ENCODE data around the gene RFLNA. TPM values are rescaled to one million over a fixed set of nuclear protein-coding genes. Genes with fewer than 3 reads are reported as not detected.

RFLNA gene
- total and polyA plus RNA-seq, 2 experiments from 2014 or later: 3.9 to 20.4 TPM

DNA sequence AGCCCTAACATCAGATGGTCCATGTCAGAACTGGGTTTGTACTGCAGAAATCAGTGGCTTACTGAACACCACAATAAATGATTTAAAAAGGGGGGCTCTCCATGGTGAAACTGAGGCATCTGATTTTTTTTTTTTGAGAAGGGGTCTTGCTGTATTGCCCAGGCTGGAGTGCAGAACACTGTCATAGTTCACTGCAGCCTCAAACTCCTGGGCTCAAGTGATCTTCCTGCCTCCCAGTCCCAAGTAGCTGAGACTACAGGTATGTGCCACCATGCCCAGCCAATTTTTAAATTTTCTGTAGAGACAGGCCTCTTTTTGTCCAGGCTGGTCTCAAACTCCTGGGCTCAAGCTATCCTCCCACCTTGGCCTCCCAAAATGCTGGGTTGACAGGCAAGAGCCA is 57.4 kb downstream of the RFLNA start (continued):
- TF ChIP-seq, protein P1, sequence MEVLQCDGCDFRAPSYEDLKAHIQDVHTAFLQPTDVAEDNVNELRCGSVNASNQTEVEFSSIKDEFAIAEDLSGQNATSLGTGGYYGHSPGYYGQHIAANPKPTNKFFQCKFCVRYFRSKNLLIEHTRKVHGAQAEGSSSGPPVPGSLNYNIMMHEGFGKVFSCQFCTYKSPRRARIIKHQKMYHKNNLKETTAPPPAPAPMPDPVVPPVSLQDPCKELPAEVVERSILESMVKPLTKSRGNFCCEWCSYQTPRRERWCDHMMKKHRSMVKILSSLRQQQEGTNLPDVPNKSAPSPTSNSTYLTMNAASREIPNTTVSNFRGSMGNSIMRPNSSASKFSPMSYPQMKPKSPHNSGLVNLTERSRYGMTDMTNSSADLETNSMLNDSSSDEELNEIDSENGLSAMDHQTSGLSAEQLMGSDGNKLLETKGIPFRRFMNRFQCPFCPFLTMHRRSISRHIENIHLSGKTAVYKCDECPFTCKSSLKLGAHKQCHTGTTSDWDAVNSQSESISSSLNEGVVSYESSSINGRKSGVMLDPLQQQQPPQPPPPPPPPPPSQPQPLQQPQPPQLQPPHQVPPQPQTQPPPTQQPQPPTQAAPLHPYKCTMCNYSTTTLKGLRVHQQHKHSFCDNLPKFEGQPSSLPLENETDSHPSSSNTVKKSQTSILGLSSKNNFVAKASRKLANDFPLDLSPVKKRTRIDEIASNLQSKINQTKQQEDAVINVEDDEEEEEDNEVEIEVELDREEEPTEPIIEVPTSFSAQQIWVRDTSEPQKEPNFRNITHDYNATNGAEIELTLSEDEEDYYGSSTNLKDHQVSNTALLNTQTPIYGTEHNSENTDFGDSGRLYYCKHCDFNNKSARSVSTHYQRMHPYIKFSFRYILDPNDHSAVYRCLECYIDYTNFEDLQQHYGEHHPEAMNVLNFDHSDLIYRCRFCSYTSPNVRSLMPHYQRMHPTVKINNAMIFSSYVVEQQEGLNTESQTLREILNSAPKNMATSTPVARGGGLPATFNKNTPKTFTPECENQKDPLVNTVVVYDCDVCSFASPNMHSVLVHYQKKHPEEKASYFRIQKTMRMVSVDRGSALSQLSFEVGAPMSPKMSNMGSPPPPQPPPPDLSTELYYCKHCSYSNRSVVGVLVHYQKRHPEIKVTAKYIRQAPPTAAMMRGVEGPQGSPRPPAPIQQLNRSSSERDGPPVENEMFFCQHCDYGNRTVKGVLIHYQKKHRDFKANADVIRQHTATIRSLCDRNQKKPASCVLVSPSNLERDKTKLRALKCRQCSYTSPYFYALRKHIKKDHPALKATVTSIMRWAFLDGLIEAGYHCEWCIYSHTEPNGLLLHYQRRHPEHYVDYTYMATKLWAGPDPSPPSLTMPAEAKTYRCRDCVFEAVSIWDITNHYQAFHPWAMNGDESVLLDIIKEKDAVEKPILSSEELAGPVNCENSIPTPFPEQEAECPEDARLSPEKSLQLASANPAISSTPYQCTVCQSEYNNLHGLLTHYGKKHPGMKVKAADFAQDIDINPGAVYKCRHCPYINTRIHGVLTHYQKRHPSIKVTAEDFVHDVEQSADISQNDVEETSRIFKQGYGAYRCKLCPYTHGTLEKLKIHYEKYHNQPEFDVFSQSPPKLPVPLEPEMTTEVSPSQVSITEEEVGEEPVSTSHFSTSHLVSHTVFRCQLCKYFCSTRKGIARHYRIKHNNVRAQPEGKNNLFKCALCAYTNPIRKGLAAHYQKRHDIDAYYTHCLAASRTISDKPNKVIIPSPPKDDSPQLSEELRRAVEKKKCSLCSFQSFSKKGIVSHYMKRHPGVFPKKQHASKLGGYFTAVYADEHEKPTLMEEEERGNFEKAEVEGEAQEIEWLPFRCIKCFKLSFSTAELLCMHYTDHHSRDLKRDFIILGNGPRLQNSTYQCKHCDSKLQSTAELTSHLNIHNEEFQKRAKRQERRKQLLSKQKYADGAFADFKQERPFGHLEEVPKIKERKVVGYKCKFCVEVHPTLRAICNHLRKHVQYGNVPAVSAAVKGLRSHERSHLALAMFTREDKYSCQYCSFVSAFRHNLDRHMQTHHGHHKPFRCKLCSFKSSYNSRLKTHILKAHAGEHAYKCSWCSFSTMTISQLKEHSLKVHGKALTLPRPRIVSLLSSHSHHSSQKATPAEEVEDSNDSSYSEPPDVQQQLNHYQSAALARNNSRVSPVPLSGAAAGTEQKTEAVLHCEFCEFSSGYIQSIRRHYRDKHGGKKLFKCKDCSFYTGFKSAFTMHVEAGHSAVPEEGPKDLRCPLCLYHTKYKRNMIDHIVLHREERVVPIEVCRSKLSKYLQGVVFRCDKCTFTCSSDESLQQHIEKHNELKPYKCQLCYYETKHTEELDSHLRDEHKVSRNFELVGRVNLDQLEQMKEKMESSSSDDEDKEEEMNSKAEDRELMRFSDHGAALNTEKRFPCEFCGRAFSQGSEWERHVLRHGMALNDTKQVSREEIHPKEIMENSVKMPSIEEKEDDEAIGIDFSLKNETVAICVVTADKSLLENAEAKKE (CRISPR knock-in tag; IDR thresholded peaks at IDR 0.05): no peak

DNA sequence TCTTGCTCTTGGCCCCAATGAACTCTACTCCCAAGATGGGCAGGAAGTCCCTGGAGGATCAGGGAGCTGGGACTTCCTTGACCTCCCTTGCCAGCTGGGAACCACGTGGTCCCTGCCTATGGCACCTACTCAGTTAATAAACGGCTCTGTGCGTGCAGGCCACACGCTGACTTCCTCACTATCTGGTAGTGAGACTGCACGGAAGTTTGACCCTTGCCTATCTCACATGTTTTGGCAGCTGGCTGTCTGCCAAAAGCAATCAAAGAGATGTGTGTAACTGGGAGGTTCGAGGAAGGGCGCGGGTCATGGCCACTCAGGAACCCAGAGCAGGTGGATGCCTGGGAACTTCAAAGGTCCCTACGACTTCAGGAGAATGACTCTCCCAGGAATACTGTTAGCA is 57.9 kb downstream of the RFLNA start:
- ATAC-seq: no peak
- peaks cover 10% of the 10 kb centered on the region; the same call in 1 of the 2 replicates for H4K20me1 ChIP-seq (replicated peaks; ENCODE audit: insufficient read depth)
- H3K27ac Mint-ChIP-seq: no peak overlapping the region
- TF ChIP-seq CREB1 (CRISPR knock-in tag; IDR thresholded peaks at IDR 0.05; ENCODE audit: low read depth) (no peak), EZH2 (IDR thresholded peaks at IDR 0.05; ENCODE audit: low read depth, unreplicated experiment) (no peak), EZH2phosphoT487 (IDR thresholded peaks at IDR 0.05; ENCODE audit: unreplicated experiment) (no peak), JUNB (IDR thresholded peaks at IDR 0.05; ENCODE audit: unreplicated experiment) (no peak), STAT1 (IDR thresholded peaks at IDR 0.05; ENCODE audit: unreplicated experiment) (no peak), ZNF331 (CRISPR knock-in tag; IDR thresholded peaks at IDR 0.05; ENCODE audit: low read depth) (no peak)
- TF ChIP-seq, protein P2, sequence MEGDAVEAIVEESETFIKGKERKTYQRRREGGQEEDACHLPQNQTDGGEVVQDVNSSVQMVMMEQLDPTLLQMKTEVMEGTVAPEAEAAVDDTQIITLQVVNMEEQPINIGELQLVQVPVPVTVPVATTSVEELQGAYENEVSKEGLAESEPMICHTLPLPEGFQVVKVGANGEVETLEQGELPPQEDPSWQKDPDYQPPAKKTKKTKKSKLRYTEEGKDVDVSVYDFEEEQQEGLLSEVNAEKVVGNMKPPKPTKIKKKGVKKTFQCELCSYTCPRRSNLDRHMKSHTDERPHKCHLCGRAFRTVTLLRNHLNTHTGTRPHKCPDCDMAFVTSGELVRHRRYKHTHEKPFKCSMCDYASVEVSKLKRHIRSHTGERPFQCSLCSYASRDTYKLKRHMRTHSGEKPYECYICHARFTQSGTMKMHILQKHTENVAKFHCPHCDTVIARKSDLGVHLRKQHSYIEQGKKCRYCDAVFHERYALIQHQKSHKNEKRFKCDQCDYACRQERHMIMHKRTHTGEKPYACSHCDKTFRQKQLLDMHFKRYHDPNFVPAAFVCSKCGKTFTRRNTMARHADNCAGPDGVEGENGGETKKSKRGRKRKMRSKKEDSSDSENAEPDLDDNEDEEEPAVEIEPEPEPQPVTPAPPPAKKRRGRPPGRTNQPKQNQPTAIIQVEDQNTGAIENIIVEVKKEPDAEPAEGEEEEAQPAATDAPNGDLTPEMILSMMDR (conservative IDR thresholded peaks at IDR 0.05; ENCODE audit: low read depth in 2 of 2): no peak
- TF ChIP-seq, protein P3, sequence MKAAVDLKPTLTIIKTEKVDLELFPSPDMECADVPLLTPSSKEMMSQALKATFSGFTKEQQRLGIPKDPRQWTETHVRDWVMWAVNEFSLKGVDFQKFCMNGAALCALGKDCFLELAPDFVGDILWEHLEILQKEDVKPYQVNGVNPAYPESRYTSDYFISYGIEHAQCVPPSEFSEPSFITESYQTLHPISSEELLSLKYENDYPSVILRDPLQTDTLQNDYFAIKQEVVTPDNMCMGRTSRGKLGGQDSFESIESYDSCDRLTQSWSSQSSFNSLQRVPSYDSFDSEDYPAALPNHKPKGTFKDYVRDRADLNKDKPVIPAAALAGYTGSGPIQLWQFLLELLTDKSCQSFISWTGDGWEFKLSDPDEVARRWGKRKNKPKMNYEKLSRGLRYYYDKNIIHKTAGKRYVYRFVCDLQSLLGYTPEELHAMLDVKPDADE (IDR thresholded peaks at IDR 0.05): no peak
- TF ChIP-seq, protein P4, sequence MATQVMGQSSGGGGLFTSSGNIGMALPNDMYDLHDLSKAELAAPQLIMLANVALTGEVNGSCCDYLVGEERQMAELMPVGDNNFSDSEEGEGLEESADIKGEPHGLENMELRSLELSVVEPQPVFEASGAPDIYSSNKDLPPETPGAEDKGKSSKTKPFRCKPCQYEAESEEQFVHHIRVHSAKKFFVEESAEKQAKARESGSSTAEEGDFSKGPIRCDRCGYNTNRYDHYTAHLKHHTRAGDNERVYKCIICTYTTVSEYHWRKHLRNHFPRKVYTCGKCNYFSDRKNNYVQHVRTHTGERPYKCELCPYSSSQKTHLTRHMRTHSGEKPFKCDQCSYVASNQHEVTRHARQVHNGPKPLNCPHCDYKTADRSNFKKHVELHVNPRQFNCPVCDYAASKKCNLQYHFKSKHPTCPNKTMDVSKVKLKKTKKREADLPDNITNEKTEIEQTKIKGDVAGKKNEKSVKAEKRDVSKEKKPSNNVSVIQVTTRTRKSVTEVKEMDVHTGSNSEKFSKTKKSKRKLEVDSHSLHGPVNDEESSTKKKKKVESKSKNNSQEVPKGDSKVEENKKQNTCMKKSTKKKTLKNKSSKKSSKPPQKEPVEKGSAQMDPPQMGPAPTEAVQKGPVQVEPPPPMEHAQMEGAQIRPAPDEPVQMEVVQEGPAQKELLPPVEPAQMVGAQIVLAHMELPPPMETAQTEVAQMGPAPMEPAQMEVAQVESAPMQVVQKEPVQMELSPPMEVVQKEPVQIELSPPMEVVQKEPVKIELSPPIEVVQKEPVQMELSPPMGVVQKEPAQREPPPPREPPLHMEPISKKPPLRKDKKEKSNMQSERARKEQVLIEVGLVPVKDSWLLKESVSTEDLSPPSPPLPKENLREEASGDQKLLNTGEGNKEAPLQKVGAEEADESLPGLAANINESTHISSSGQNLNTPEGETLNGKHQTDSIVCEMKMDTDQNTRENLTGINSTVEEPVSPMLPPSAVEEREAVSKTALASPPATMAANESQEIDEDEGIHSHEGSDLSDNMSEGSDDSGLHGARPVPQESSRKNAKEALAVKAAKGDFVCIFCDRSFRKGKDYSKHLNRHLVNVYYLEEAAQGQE (IDR thresholded peaks at IDR 0.05; ENCODE audit: unreplicated experiment): no peak

More for the DNA sequence above, 57.9 kb downstream of the RFLNA start:
- Histone ChIP-seq H3K4me3 (no peak overlapping the region), H3K4me1 (ENCODE audit: insufficient read depth) (no peaks in the 10 kb centered on the region), H3K79me2 (replicated peaks; ENCODE audit: insufficient read depth) (no peaks in the 10 kb centered on the region), H3K9me2 (ENCODE audit: insufficient read depth) (no peaks in the 10 kb centered on the region), H3K27ac (ENCODE audit: low read depth) (no peak overlapping the region), H3K36me3 (ENCODE audit: insufficient read depth) (no peaks in the 10 kb centered on the region), H3K27me3 (ENCODE audit: insufficient read depth) (no peaks in the 10 kb centered on the region), H2AFZ (no peak overlapping the region), H3F3A (replicated peaks; ENCODE audit: low read depth) (no peaks in the 10 kb centered on the region), H3K4me2 (no peak overlapping the region)
- H3K9me3 Mint-ChIP-seq: no peaks in the 10 kb centered on the region
- H3K27me3 Mint-ChIP-seq (ENCODE audit: insufficient read depth, low read depth, poor library complexity): peaks cover 19% of the 10 kb centered on the region
- H3K4me1 Mint-ChIP-seq: no peaks in the 10 kb centered on the region
- no peak for DNase-seq (ENCODE audit: low spot score)
- H3K4me3 Mint-ChIP-seq: no peak overlapping the region
- peaks cover 51% of the 10 kb centered on the region for H3K36me3 Mint-ChIP-seq (ENCODE audit: low read depth)

All from GM23338 (cell line).